B cell (primary cell): ENCODE data around the gene LAMTOR2.

Source experiments
- EZH2 ChIP-seq: IDR thresholded peaks from 2 replicates; pipeline ENCODE4 v1.6.1; 2012; ENCODE audit warnings: borderline replicate concordance, low read depth, mild to moderate bottlenecking, moderate library complexity, low read length; ENCODE audit not compliant: insufficient read depth, poor library complexity, severe bottlenecking
- TF ChIP-seq, protein P1 (sequence below): fragments of 200-600 bp; IDR thresholded peaks from one replicate; pipeline ENCODE4 v1.8.0; 2022; ENCODE audit warnings: antibody characterized with exemption, mild to moderate bottlenecking

DNA sequence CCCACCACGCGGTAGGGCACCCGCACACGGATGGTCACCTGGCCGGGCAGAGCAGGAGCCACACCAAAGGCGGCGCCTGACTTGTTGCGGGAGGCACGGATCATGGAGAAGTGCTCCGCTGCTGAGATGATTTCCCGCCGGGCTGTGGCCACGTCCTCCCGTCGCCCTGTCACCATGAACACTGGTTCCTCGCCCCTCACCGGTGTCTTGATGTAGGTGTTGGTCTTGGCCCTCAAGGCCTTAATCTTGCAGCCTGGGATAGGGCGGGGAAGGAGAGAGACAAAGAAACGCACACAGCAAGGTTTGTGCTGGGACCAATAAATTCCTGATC is 22.8 kb downstream of the LAMTOR2 start:
- TF ChIP-seq, protein P1, sequence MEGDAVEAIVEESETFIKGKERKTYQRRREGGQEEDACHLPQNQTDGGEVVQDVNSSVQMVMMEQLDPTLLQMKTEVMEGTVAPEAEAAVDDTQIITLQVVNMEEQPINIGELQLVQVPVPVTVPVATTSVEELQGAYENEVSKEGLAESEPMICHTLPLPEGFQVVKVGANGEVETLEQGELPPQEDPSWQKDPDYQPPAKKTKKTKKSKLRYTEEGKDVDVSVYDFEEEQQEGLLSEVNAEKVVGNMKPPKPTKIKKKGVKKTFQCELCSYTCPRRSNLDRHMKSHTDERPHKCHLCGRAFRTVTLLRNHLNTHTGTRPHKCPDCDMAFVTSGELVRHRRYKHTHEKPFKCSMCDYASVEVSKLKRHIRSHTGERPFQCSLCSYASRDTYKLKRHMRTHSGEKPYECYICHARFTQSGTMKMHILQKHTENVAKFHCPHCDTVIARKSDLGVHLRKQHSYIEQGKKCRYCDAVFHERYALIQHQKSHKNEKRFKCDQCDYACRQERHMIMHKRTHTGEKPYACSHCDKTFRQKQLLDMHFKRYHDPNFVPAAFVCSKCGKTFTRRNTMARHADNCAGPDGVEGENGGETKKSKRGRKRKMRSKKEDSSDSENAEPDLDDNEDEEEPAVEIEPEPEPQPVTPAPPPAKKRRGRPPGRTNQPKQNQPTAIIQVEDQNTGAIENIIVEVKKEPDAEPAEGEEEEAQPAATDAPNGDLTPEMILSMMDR = no peak
- no peak for TF ChIP-seq EZH2
